Measurements from ENCODE around the gene ELL2.

Gene ELL2

DNA sequence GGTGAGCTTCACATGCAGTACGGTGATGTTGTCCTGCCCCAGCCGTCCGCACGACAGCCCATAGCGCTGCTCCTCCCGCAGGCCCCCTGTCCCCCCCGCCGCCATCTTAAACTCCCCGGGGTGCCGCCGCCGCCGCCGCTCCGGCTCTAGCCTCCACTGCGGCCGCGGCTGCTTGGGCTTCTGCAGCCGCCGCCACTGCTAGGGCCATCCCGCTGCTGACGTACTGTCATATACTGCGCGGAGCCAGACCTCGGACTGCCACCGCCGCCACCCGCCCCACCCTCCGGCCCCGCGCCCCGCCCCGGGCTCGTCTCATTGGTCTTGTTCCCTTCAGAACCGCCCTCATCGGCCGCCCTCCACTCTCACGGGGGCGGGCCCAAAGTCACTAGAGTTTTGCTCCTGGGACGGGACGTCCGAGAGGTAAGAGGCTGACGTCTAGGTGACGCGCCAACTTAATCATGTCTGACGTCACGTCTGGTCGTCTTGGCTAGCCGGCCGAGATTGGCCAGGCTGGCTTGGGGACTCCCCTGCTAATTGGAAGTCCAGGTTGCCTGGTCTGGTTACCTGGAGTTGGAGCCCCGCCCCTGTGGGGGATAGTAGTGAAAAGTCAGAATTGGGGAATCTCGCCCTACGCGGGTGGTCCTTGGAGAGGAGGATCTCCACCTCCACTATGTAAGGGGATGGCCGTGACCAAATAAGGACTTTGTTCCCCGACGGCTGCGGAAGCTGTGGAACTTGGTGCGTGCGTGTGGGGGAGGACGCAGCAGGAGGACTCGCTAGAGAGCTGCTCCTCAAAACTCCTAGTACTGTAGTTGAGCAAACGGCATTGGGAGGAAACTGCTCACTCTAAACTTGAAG is at the start of gene ELL2:
Gene ELL2 (minus strand): TSS at position 235 of the 858 bp plus-strand sequence. CDS start 130 bp downstream, at position 105.
- FAIRE-seq = no peak
- peak; percentile 23 for DNase-seq (ENCODE audit: insufficient read length, low spot score)
- TF ChIP-seq, protein P1, sequence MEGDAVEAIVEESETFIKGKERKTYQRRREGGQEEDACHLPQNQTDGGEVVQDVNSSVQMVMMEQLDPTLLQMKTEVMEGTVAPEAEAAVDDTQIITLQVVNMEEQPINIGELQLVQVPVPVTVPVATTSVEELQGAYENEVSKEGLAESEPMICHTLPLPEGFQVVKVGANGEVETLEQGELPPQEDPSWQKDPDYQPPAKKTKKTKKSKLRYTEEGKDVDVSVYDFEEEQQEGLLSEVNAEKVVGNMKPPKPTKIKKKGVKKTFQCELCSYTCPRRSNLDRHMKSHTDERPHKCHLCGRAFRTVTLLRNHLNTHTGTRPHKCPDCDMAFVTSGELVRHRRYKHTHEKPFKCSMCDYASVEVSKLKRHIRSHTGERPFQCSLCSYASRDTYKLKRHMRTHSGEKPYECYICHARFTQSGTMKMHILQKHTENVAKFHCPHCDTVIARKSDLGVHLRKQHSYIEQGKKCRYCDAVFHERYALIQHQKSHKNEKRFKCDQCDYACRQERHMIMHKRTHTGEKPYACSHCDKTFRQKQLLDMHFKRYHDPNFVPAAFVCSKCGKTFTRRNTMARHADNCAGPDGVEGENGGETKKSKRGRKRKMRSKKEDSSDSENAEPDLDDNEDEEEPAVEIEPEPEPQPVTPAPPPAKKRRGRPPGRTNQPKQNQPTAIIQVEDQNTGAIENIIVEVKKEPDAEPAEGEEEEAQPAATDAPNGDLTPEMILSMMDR (IDR thresholded peaks at IDR 0.05; ENCODE audit: insufficient read depth, missing control alignments) = no peak

DNA sequence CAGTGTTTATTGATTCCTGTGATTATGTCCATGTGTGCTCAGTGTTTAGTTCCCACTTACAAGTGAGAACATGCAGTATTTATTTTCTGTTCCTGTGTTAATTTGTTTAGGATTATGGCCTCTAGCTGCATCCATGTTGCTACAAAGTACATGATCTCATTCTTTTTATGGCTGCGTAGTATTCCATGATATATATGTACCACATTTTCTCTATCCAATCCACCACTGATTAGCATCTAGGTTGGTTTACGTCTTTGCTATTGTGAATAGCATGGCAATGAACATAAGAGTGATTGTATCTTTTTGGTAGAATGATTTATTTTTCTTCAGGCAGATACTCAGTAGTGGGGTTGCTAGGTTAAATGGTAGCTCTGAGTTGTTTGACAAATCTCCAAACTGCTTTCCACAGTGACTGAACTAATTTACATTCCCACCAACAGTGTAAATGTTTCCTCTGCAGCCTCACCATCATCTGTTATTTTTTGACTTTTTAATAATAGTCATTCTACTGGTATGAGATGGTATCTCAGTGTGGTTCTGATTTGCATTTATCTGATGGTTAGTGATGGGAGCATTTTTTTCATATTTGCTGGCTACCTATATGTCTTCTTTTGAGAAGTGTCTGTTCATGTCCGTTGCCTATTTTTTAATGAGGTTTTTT is 47.5 kb upstream of the ELL2 start:
- TF ChIP-seq, protein P1 (IDR thresholded peaks at IDR 0.05; ENCODE audit: insufficient read depth, missing control alignments) = no peak
- DNase-seq (ENCODE audit: insufficient read length, low spot score) (no peak), FAIRE-seq (no peak)

DNA sequence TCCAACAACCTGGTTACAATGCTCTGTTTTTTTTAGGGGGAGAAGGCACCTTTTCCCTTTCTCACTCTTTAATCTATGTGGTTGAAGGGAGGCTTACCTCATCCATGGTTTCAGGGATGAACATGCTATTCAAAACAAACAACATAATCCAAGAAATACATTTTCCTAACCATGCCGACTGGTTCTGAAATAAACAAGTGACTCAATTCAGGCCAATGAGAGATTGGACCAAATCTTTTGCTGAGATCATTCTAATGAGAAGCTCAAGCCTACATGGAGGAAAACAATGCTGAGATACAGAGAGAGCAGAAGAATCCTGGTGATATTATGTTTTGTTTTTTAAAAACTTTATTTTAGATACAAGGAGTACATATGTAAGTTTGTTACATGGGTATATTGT is 46.8 kb upstream of the ELL2 start:
- no peak for FAIRE-seq
- TF ChIP-seq, protein P1 (IDR thresholded peaks at IDR 0.05; ENCODE audit: insufficient read depth, missing control alignments) = no peak
- no peak for DNase-seq (ENCODE audit: insufficient read length, low spot score)

DNA sequence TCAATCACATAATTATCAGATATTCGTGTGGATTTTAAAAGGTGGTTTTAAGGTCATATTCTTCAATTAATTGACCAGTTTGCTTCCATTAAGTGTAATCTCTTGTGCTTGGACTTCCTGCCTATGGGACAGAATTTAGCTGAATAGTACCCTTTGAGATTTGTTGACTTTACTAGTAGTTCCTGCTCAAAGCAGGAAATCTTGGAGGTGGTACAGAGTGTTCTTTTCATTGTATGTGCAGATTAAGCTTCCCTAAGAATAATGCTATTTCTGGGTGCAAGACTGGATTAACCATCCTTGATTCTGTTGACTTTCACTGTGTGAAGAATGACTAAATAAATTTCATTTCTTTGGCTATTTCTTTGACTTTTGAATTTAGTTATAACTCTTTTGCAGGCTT is 45.4 kb upstream of the ELL2 start:
- no peak for DNase-seq (ENCODE audit: insufficient read length, low spot score)
- TF ChIP-seq, protein P1 (IDR thresholded peaks at IDR 0.05; ENCODE audit: insufficient read depth, missing control alignments) = no peak
- FAIRE-seq = no peak

DNA sequence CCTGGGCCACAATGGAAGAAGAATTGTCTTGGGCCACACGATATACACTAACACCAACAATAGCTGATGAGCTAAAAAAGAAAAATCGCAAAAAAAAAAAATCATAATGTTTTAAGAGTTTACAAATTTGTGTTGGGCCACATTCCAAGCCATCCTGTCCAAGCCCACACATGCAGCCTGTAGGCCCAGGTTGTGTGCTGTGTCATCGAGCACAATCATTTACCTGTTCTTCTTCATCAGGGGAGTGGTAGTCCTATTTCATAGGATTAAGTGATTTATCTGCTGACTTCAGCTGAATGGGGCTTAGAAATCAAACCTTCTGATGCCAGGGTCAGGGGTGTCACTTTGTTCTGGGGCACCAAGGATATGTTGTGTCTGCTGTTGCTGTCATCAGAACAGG is 44.6 kb upstream of the ELL2 start:
- TF ChIP-seq, protein P1 (IDR thresholded peaks at IDR 0.05; ENCODE audit: insufficient read depth, missing control alignments) = no peak
- DNase-seq (ENCODE audit: insufficient read length, low spot score) (no peak), FAIRE-seq (no peak)

DNA sequence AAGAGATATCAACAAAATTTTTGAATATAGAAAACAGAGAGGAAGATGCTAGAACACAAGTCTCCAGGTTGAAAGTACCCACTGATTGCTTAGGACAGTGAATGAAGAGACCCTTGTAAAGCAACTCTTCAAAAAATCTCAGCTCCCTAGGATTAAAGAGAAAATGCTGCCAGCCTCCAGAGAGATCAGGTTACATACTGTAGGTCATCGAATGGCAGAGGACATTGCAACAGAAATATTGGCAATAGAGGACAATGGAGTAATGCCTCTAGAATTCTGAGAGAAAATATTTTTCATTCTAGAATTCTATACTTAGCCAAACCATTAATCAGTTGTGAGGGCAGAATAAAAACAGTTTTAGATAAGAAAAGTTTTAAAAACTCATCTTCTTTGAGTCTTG is 43.1 kb upstream of the ELL2 start:
- FAIRE-seq = no peak
- DNase-seq (ENCODE audit: insufficient read length, low spot score) = no peak
- TF ChIP-seq, protein P1 (IDR thresholded peaks at IDR 0.05; ENCODE audit: insufficient read depth, missing control alignments) = no peak

DNA sequence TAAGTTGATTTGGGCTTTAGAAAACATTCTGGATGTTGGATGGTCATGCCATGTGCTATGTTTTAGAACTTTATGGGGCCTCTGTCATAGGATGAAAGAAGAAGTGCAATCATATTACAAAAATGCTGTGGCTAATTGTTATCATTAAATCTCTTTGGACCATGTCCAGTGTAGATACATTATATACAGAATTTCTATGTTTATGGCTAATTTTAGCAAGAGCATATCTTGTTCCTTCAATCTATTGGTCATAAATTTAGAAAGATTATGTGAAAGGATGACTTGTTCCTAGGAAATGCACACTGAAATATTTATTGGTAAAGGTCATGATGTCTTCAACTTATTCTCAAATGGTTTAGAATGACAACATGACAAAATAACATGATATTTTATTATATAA is 42.4 kb upstream of the ELL2 start:
- no peak for DNase-seq (ENCODE audit: insufficient read length, low spot score)
- TF ChIP-seq, protein P1 (IDR thresholded peaks at IDR 0.05; ENCODE audit: insufficient read depth, missing control alignments) = no peak
- no peak for FAIRE-seq
